ENCODE measurements around the gene PASD1. TPM values are rescaled to one million over a fixed set of nuclear protein-coding genes. Genes with fewer than 3 reads are reported as not detected.

PASD1 gene
- total RNA-seq, 1 donor from 2014 or later: not detected

- no peak for ATAC-seq
- no peak overlapping the region for H3K27ac ChIP-seq
- H3K36me3 ChIP-seq: no peaks in the 10 kb centered on the region
- no peak overlapping the region for H3K4me3 ChIP-seq
- no peak for DNase-seq
- TF ChIP-seq CTCF (IDR thresholded peaks at IDR 0.05): no peak
- no peaks in the 10 kb centered on the region for H3K9me3 ChIP-seq
- no peaks in the 10 kb centered on the region for H3K4me1 ChIP-seq
- H3K27me3 ChIP-seq (ENCODE audit: low read depth): no peaks in the 10 kb centered on the region
- intact Hi-C loops (cut with DNase I): no loop called here
Measured at GRCh38 chrX:151702026-151702714, 138.7 kb downstream of the PASD1 start.

GRCh38 chrX:151702741-151703340 lies 139.4 kb downstream of the PASD1 start:
- Histone ChIP-seq H3K4me1 (no peaks in the 10 kb centered on the region), H3K9me3 (no peaks in the 10 kb centered on the region), H3K27ac (no peak overlapping the region), H3K4me3 (no peak overlapping the region), H3K36me3 (no peaks in the 10 kb centered on the region), H3K27me3 (ENCODE audit: low read depth) (no peaks in the 10 kb centered on the region)
- intact Hi-C loops (cut with DNase I): no loop called here
- ATAC-seq: no peak
- TF ChIP-seq CTCF (IDR thresholded peaks at IDR 0.05): no peak
- no peak for DNase-seq

- no peaks in the 10 kb centered on the region for H3K27me3 ChIP-seq (ENCODE audit: low read depth)
- TF ChIP-seq CTCF (IDR thresholded peaks at IDR 0.05): no peak
- no peak overlapping the region for H3K4me3 ChIP-seq
- intact Hi-C loops (cut with DNase I): no loop called here
- H3K9me3 ChIP-seq: no peaks in the 10 kb centered on the region
- no peak overlapping the region for H3K27ac ChIP-seq
- H3K4me1 ChIP-seq: no peaks in the 10 kb centered on the region
- no peak for ATAC-seq
- DNase-seq: no peak
- no peaks in the 10 kb centered on the region for H3K36me3 ChIP-seq
Measured at GRCh38 chrX:151703487-151703886, 140.0 kb downstream of the PASD1 start.

- Histone ChIP-seq H3K36me3 (no peaks in the 10 kb centered on the region), H3K4me3 (no peak overlapping the region), H3K4me1 (no peaks in the 10 kb centered on the region), H3K27ac (no peak overlapping the region), H3K27me3 (ENCODE audit: low read depth) (no peaks in the 10 kb centered on the region), H3K9me3 (no peaks in the 10 kb centered on the region)
- TF ChIP-seq CTCF (IDR thresholded peaks at IDR 0.05): no peak
- intact Hi-C loops (cut with DNase I): no loop called here
- no peak for DNase-seq
- ATAC-seq: no peak
Measured at GRCh38 chrX:151704041-151704663, 140.7 kb downstream of the PASD1 start.

GRCh38 chrX:151708821-151709220 lies 145.3 kb downstream of the PASD1 start:
- DNase-seq (no peak), ATAC-seq (no peak)
- no peak overlapping the region for H3K4me3 ChIP-seq
- no peaks in the 10 kb centered on the region for H3K27me3 ChIP-seq (ENCODE audit: low read depth)
- no peaks in the 10 kb centered on the region for H3K9me3 ChIP-seq
- no peak for TF ChIP-seq CTCF (IDR thresholded peaks at IDR 0.05)
- H3K36me3 ChIP-seq: no peaks in the 10 kb centered on the region
- H3K27ac ChIP-seq: no peak overlapping the region
- H3K4me1 ChIP-seq: no peaks in the 10 kb centered on the region
- intact Hi-C loops (cut with DNase I): no loop called here
